SHP77 (cell line): Measurements from ENCODE around the gene PPP2R5A.
A peak's percentile ranks its signal among the peaks of the same experiment; 100 is the strongest.
"Not testable (repeated sequence)": the region's sequence is repeated elsewhere in the genome, so short reads cannot be mapped to it uniquely, and the experiment has no call there.

Source experiments
- DNase-seq, 2 experiments: peaks; one replicate each; lab custom pipeline; 2025; lab: John Stamatoyannopoulos, UW

Gene PPP2R5A

DNA sequence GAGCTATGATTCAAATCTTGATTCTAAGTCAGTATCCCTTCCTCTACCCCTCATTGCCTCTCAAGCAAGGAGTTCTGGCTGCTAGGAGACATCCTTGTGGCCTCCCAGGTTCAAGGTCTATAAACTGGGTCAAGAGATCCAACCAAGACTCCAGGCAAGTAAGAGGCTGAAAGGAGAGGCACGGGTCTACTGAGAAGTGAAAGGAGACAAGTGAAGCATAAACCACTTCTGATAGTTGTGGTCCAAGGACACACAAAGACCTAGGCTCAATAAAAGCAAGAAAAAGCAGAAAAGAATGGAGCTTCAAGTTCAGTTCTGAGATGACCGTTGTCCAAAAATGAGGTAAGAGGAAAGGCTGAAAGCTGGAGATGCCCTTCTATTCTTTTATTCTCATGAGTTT lies 17.8 kb upstream of the PPP2R5A start:
- DNase-seq, result no peak

DNA sequence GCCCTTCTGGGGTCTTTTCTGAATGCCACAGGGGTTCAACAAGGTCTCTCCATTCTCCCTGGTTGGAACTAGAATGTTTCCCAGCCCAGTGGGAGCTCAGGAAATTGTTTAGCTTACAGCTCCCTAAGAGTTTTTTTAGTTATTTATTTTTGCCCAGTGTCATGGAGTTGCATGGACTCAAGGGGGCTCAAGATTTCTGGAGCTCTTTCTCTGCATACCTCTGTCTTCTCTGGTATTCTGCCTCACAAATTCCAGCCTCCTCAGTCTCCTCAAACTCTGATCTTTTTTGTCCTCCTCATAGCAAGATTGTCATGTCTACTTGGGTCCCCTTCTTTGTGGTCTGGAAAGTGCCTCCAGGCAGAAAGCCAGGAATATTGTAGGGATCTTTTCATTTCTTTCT lies 15.9 kb upstream of the PPP2R5A start:
- DNase-seq, result no peak

DNA sequence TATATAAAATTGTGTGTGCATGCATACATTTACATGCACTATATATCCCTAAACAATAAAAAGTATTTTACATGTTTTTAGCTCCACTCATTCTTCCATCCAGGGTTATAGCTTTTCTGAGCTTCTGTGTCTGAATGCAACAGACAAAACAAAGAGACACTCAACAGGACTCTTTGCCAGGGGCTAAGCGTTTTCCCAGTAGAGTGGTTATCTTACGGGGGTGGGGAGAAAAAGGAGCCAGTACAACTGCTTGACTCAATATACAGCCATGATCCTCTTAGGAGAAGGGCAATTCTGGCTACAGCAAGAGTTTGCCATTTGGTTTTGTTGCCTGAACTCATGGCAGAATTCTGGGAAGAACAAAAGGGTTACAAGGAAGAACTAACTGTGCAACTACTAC lies 14.6 kb upstream of the PPP2R5A start:
- DNase-seq, result no peak

DNA sequence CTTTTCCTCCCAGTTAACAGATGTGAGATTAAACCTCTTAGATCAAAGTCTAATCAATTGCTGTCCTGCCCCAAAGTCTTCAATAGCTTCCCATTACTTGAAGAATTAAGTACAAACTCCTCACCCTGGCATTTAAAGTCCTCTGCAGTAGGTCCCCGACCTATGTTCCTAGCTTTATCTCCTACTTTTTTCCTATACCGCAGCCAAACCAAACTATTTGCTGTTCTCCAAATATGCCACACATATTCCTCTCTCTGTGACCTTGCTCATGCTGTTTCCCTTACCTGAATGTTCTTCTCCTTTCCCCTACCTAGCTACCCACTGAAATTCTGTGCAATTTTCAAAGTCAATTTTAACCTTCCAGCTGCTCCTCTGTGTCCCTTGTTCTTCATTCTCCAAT lies 14.0 kb upstream of the PPP2R5A start:
- DNase-seq, result no peak

DNA sequence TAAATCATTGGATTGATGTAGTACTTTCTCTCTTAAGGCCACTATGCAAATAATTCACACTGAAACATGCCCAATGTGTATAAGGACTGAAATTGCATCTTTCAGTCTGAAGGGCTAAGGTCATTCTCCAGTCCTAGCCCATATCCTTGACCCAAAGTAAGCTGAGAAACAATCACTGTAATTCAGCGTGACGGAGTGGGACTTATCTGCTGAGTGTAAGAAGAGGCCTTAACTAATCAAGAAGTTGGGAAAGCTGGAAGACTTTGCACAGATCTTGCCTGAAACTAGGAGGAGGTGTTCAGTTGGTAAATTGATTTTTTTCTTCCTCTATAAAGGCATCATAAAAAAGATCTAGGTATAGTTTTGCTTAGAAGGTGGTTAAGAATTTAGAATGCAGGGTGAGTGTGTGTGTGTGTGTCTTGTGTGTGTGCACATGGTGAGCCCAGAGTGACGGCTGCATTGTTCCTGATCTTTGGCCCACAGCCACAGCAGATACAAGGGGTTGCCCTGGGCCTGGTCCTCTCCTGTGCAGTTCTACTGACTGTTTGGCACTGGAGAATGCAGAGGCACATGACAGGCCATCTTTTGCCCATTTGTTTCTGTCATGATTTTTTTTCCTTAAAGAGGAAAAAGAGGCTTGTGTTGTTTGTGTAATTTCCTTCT lies 13.3 kb upstream of the PPP2R5A start:
- no peak for DNase-seq

DNA sequence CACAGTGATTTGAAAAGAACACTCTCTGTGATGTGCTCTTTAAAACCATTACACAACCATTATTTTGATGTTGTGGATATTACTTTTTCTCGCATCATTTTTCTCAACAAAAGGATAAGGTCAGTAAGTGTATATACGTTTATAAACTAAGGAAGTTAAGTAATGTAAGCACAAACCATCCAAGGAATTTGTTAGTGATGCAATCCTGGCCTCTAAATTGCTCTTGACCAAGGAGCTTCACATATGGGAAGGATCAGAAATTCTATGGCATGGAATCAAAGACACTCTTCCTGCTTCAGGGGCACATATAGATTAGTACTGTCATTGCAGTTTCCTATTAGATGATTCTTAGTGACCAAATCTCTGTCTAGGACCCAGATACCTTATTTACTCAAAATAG lies 3.6 kb upstream of the PPP2R5A start:
- no peak for DNase-seq

DNA sequence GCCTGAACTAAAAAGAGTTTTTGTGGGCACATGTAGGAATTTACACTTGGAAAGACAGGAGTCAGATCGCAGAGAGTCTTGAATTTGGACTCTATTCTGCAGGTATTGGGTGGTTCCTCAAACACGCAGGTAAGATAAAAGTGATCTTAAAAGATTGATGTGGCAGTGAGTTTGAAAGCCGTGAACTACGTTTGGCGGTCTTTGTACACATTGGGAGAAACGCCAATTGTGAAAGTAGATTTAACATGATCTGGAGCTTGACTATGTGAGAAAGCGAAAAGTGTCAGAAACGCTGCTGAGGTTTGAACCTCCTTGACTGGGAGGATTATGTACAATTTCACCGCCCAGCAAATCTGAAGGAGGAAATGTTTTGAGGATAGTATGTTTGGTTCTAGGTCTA lies 1.5 kb upstream of the PPP2R5A start:
- DNase-seq, result no peak

DNA sequence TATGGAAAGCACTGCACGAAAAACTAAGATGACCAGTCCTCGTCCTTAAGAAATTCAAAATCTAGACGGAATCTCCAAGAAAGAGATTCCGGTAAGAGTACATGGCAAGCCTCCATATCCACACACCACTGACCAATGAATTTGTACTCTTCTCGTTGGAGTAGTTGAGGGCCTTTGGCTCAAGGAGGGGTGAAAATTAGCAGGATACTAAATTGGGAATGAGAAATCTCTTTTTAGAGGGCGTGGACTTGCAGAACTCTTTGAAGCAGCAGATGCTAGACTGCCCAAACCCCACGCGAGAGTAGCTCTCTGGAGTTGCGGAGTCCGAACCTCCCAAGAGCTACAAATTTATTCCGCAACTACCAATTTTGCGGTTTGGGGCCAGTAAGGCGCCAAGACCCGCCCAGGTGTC lies 872 bp upstream of the PPP2R5A start:
- DNase-seq, result no peak

DNA sequence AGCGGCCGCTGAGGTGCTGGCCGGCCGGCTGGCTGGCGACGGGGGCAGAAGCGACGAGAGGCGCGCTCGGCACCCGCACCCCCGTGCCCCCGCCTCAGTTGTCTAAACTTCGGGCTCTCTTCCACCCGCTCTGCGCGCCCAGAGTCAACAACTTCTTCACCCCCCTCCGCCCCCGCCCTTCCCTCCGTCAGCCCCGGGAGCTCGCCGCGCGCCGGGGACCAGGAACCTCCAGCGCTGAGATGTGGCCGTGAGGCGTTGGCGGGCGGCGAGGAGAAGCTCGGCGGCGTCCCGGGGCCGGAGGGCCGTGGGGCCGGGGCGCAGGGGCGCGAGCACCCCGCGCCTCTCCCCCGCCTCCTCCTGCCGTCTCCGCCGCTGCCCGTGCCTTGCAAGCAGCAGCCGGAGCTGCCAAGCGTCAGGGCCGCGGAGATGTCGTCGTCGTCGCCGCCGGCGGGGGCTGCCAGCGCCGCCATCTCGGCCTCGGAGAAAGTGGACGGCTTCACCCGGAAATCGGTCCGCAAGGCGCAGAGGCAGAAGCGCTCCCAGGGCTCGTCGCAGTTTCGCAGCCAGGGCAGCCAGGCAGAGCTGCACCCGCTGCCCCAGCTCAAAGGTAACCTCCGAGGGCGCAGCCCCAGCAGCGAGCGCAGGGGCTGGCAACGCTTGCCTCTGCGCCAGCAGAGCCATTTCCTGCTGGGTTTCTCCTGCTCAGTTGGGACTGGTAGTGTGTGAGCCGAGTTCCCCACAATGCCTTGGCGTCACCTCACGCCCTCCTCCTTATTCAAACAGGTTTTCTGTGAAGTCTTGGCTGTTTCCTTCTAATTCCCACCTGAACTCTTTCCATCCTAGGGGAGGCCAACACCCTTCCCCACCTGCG lies 710 bp downstream of the PPP2R5A start:
- DNase-seq, result peak; percentile 55 to 62

DNA sequence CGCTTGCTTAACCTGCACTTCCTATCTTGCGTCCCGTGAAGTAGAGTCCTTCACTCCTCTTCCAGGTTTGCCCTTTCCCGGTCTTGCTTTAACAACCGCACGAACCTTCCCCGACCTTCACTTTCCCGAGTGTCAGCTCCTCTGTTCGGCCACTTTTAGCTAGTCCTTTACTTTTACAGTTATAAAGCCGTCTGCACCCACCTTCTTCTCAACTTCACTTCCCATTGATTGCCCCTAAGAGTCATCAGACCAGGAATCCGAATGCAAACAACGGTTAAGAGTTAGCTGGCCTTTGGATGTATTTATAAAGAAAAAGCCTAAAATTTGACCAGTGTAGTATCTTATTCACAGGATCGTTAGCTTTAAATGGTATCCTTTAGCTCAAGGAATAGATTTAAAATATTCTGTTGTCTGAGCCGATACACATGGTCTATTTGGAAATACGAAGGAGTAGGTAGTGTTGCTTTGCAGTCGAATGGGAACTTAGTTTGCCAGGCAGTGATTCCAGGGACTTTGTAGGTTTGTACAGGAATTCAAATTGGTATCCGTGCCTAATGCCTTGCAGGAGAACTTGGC lies 1.4 kb downstream of the PPP2R5A start:
- peak in 1 of 2 experiments; percentile 4 for DNase-seq

DNA sequence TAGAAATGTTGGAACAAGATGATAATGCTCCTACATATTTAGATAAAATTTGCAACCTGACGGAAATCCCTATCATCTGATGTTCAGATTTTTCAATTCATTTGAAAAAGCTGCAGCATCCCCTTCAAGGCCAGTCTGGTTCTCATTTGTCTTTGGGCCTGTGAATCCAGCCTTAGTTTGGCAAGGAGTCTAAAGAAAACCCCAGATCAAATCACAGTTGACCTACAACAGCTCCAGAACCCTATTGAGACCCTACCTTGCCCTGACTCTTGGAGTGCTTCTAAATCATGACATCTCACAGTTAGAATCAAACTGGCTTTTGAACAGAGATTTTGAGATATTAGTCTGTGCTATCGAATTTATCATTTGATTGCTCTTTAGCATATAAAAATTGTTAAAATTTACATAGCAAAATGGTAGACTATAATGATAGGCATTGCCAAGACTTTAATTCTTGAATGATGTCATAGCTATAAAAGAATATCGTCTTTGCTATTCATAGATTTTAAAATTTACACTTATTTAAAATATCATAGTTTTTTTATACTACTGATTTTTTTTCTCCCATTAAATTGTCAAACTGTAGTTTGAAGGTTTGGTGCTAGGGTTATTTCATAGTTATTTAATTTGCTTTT lies 2.2 kb downstream of the PPP2R5A start:
- no peak for DNase-seq

DNA sequence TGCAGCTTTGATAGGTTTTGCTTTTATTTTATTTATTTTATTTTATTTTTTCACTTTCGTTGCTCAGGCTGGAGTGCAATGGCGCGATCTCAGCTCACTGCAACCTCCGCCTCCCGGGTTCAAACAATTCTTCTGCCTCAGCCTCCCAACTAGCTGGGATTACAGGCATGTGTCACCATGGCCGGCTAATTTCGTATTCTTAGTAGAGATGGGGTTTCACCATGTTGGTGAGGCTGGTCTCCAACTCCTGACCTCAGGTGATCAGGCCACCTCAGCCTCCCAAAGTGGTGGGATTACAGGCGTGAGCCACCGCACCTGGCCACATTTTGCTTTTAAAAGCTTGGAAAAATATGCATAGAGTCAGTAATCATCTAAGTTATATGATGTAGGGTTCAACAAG lies 2.8 kb downstream of the PPP2R5A start:
- not testable (repeated sequence) for DNase-seq

DNA sequence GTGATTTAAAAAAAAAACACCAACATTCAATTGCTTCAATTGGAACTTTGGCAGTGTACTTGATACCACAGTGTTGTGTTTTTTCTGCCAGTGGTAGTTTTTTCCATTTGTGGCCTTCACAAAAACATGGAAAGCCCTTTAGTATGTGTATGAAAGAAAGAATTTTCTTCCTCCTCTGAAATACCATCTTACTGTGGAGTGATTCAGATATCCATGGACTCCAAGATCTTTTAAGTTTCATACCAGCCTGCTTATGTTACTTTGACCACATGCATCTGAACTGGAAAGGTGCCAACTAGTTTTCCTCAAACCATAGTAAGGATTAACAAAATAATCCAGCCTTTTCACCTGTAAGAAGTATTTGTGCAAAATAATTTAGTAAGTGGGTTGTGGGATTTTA lies 3.4 kb downstream of the PPP2R5A start:
- no peak for DNase-seq

DNA sequence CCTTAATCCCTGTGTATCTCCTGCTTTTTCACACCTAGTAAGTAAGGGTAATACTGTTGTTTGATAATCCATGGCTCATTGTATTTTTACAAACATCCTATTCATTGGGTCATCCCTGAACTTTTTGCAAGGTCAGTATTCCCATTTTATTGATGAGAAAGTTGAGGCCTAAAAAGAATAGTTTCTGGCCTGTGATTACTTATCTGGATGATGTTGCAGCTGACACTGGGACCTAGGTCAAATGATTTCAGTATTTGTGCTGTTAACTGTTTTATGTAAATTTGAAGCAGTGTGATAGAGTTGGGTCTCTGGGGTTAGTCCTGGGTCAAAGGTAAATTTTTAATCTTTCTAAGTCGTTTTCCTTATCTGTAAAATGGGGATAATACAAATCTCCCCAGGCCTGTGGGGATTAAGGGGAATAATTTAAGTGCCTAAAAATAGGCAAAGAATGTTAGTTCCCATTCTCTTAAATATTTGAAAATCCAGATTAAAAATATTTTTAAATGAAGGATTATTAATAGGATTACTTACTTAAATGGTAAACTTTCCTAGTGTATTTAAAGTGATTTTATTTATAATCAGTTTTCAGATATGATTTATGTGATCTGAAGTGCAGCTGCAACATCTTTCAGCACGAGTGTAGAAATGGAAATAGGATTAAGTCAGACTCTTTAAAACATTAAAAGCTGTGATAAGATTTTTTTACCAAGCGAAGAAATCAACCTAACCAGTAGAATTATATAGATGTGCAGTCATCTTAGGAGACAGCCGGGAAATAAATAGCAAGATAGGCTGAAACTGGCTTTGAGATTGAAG lies 4.3 kb downstream of the PPP2R5A start:
- no peak for DNase-seq

DNA sequence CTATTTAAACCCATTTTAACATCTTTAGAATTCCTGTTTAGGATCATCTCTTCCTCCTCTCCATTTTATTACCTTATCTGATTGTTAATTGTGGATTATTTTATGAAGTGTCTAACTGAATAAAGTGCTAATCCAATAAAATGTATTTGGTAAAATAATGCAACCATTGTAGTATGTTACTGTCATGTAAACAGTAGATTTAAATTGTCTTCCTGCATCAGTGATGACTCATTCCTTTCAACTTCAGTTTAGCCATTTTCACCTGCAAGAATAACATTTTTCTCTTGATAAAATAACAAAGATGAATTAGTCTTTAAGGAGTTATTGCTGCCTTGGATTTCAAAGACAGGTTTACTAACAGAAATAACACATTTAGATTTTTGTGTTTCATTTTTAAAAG lies 5.4 kb downstream of the PPP2R5A start:
- no peak for DNase-seq

DNA sequence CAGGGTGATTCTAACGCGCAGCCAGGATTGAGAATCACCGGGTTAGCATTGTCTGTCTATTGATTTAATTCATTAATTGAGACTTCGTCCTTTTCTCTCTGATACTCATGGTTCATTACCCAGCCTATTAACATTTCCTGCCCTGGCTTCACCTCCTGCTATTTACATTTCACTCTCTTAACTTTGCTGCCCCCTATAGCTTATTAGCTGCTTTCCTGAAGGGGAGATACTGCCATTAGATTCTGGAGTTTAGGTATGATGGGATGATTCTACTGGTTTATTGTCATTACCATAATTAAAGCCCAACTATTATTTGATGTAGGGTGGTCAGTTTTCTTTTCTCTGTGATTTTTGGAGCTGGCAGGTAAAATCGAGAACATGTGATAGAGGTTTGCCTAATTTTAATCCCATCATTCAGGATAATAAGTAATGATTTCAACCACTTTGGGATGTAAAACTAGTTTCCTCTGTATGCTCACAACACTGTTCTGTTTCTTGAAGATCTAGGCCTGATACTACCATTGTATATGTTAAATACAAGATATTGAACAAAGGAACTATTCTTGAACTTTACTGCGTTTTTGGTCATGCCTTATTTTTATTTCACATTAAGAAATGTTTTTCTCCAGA lies 6.4 kb downstream of the PPP2R5A start:
- peak; percentile 57 to 67 for DNase-seq

DNA sequence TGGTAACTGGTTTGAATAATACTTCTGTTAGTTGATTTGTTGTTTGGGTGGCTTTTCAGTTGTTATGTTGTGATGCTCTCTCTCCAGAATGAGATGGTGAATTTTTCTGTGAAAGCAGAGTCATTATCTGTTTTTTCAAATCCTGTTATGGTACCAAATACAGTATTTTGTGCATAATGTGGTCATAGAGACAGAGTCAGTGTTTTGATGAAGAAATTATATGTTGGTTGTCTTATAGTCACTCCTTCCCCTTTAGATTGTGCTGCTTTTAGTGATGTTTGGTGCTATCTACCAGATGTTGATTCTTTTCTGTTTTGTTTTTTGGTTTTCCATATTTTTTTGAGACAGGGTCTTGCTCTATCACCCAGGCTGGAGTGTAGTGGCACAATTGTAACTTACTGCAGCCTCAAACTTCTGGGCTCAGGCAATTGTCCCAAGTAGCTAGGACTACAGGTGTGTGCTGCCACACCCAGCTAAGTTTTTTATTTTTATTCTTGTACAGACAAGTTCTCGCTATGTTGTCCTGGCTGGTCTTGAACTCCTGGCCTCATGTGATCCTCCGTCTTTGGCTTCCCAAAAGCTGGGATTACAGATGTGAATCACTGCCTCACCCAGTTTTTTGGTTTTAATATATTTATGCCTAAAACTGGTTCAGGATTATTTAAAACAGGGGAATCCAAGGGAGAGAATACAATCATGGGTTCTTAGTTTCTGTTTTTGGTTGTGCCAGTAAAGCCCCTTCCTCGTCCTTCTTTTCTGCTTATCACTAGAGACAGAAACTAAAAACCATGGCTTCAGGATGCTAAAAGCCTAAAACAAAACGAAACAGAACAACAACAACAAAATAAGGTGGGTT lies 7.3 kb downstream of the PPP2R5A start:
- DNase-seq, result no peak

DNA sequence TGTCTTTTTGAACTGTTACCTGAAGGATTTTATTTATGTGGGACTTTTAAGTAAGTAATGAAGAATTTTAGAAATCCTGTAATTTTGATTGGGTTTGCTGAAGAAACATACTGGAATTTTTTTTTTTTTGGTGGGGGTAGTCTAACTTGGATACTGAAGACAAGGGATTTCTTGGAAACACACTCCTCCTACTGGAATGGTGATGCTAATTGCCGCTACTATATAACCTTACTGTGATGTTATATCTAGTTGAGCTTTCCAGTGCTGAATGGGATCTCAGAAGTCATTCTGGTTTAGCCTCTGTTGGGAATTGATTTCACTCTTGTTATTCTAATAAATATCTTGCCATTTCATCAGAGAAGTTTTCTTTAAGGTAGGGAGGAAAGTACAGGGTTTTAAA lies 8.4 kb downstream of the PPP2R5A start:
- no peak for DNase-seq

DNA sequence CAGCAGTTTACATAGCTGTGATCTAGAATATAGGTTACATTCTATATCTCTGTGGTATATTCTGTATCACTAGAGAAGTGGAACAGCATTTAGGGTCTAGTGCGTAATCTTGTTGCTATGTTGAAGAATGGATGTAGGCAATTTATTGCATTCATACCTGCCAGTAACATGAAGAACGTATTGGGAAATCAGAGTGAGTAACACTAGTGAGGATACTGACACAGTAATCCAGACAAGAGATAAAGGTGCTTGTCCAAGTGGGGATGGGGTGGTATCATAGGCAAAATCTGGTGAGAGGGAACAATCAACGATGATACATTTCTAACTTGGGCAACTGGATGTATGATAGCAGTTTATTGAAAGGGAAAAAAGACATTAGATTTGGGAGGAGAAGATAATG lies 9.8 kb downstream of the PPP2R5A start:
- DNase-seq, result no peak

DNA sequence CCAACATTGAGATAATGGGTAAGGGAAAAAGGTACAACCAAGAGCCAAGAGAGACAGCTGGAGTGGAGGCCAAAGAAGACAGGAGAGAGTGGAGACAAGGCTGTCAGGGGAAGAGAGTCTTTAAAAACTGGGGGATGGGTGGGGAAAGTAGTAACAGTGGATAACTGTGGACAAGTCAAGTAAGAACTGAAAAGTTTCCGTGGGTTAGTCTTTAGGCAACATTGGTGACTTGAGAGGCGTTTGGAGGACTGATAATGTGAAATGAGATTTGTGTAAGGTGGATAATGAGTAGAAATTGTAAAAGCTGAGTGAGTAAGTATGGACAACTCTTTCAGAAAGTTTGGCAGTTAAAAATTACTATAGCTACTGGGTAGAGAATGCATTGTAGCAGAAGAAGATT lies 10.4 kb downstream of the PPP2R5A start:
- no peak for DNase-seq
